GM12875 (cell line): ENCODE data around the gene ARL6.

Source experiments
- H3K4me3 ChIP-seq: one replicate; pipeline ENCODE4 v1.5.1; 2011; ENCODE audit warnings: low read depth, low read length, control low read depth
- TF ChIP-seq, protein P1 (sequence below): IDR thresholded peaks from 2 replicates; pipeline ENCODE4 v1.5.1; 2011; ENCODE audit warnings: low read depth, mild to moderate bottlenecking, control low read depth, inconsistent platforms, low read length, moderate library complexity, borderline replicate concordance; ENCODE audit not compliant: insufficient read depth

ARL6 gene

DNA sequence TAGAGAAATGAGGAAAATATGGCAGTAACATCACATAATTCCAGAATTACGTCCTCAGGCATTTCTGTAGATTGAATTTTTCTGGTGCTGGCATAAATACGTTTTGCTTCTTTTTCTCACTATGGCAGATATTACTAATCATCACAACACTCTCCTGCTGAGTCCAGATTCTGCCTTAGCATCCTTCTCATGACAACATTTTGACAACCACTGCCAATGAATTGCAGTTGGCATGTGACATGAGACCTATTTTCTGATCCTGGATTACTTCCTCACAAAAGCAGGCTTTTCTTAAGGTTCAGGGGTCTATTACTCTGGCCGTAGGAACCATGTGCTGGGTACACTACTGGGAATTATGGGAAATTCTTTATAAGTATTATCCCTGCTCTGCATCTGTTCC, 22.5 kb upstream of the ARL6 start:
- TF ChIP-seq, protein P1, sequence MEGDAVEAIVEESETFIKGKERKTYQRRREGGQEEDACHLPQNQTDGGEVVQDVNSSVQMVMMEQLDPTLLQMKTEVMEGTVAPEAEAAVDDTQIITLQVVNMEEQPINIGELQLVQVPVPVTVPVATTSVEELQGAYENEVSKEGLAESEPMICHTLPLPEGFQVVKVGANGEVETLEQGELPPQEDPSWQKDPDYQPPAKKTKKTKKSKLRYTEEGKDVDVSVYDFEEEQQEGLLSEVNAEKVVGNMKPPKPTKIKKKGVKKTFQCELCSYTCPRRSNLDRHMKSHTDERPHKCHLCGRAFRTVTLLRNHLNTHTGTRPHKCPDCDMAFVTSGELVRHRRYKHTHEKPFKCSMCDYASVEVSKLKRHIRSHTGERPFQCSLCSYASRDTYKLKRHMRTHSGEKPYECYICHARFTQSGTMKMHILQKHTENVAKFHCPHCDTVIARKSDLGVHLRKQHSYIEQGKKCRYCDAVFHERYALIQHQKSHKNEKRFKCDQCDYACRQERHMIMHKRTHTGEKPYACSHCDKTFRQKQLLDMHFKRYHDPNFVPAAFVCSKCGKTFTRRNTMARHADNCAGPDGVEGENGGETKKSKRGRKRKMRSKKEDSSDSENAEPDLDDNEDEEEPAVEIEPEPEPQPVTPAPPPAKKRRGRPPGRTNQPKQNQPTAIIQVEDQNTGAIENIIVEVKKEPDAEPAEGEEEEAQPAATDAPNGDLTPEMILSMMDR = no peak
- no peak overlapping the region for H3K4me3 ChIP-seq

DNA sequence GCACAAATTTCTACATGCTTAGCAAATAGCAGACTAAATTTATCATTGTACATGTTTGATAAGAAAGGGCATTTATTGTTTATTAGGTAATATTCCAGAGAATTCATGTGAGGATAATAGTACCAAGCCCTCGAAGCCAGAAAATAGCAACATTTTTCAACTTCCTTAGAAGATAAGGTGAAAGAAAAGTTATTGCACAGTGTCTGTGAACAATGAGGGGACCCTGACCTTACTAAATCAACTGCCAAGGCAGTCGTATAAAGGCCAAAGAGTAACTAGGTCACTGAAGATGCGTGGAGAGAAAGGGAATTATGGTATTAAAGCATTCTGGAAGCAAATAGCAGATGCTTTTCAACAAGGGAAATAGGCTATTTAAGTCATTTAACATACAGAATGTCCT, 20.3 kb upstream of the ARL6 start:
- TF ChIP-seq, protein P1 = no peak
- no peak overlapping the region for H3K4me3 ChIP-seq

DNA sequence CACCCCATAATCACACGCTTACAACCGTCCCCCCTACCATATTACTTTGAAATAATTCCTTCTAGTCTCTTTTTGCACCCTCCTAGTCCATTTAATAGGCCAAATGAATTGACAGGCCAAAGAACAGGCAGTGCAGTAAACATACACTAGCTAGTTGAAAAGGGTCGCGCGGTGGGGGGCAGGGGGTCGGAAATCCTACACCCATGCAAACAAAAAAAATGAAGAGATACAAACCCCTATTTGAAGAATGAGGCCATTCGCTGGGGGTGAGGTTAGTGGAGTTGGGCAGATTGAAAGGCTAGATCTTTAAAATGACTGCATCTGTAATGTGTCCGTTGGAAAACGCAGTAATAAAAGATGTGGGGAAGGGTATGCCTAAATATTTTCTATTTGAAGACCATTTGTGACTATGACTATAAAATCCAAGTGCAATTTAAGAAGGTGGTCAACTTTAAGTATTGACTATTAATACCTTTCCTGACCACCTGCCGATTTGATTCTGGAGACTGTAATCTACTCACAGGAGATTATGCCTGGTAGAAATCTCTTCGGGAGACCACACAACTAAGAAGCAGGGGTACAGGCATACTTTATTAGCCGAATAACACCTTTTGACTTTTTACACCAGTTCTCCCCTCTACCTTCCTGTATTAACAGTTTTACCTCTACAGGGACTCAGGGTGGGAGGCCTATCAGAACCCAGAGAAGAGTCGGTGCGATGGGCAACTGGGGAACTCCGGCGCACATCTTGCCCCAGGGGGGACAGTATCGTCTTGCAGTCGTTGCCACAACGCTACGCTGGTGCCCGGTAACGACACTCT, 762 bp upstream of the ARL6 start:
- TF ChIP-seq, protein P1 = no peak
- H3K4me3 ChIP-seq = peak overlapping the region; percentile 87

DNA sequence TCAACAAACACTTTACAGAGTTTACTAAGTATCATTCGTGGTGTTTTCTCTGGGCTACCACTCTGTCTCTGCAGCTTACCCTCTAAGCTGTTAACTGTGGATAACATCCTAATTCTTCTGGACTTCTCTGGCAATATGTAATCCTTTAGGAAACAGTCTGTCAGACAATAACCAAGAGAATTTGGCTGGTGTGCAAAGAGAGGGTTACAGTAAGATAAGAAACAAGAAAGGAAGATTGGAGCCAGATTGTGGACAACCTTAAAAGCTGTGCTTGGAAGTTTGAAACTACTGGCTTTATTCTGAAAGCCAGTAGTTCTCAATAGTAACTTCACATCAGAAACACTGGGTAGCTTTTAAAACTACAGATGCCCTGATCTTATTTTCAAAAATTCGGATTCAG, 778 bp downstream of the ARL6 start:
- TF ChIP-seq, protein P1 = no peak
- H3K4me3 ChIP-seq = peak overlapping the region; percentile 87

DNA sequence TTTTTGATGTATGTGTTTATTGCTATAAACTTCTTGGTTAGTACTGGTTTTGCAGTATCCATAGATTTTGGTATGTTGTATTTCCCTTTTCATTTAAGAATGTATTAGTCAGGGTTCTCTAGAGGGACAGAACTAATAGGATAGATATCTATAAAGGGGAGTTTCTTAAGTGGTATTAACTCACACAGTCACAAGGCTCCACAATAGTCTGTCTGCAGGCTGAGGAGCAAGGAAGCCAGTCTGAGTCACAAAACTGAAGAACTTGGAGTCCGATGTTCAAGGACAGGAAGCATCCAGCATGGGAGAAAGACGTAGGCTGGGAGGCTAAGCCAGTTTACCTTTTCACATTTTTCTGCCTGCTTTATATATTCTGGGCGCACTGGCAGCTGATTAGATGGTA, 8.4 kb downstream of the ARL6 start:
- TF ChIP-seq, protein P1 = no peak
- no peak overlapping the region for H3K4me3 ChIP-seq

DNA sequence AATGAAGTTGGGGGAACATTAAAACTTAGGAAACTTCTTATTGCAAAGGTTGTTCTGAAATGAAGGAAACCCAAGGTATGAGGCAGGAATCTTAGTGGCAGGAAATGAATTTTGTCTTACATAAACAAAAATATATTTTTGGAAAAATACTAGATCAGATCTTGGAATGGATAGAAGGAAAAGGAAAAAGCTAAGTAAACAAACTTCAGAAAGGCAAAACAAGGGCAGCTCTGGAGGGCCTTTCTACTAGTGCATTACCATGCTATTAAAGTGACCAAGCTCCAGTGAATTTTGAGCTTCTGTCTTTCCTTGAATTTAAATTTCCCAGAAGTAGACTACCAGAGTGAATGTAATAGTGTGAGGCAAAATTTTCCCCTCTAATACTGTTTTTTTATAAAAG, 13.6 kb downstream of the ARL6 start:
- TF ChIP-seq, protein P1 = no peak
- H3K4me3 ChIP-seq = no peak overlapping the region

DNA sequence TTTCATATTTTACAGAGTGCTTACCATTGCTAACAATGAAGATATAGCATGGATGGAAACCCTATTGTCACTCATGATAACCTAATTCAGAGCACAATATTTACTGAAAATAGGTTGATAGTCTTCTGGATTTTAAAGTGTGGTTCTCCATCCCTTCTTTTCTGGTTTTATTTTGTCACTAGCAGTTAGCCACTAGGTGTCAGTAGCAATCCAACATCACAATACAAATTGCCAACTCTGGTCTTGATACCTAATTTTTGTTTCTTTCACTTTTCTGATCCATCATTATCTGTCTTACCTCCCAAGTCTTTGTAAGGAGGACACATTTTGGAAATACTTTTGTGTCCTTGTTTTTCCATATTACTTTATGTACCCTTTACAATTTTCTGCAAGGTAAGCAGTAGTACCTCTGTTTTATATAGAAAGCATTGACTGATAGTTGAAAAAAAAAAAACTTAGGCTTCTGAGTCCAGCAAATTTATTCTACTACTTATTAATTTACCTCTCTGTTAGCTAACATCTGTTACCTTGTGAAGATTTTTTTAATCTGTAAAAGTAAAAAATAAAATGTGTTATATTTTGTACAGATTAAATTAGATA, 29.0 kb downstream of the ARL6 start:
- H3K4me3 ChIP-seq = no peak overlapping the region
- TF ChIP-seq, protein P1 = peak; percentile 55; the same call in 1 of the 2 replicates
